SH-SY5Y (cell line): ENCODE results near the gene PKIB.

Experiments used
- GATA2 ChIP-seq: IDR thresholded peaks from 2 replicates; pipeline ENCODE4 v1.6.1; 2011; ENCODE audit warnings: mild to moderate bottlenecking, low read depth, low read length
- GATA3 ChIP-seq: IDR thresholded peaks from 2 replicates; pipeline ENCODE4 v1.6.1; 2011; ENCODE audit warnings: low read depth, mild to moderate bottlenecking, low read length, moderate library complexity

- TF ChIP-seq GATA2 (no peak), GATA3 (no peak)
Observed at GRCh38 chr6:122740091-122740490, 129.9 kb downstream of the PKIB start.
